Stimulated activated CD4-positive, alpha-beta T cell treated with anti-CD3 and anti-CD28 coated beads, Interleukin-2, amount 100 ng/mL, for 24 hours (primary cell): ENCODE data around the gene ATP2A2.
"Not testable (repeated sequence)": the region's sequence is repeated elsewhere in the genome, so short reads cannot be mapped to it uniquely, and the experiment has no call there.

Experiments used
- DNase-seq, 2 donors: peaks; one replicate each; pipeline ENCODE4 v3.0.0-alpha.2; 2020

ATP2A2 gene

DNA sequence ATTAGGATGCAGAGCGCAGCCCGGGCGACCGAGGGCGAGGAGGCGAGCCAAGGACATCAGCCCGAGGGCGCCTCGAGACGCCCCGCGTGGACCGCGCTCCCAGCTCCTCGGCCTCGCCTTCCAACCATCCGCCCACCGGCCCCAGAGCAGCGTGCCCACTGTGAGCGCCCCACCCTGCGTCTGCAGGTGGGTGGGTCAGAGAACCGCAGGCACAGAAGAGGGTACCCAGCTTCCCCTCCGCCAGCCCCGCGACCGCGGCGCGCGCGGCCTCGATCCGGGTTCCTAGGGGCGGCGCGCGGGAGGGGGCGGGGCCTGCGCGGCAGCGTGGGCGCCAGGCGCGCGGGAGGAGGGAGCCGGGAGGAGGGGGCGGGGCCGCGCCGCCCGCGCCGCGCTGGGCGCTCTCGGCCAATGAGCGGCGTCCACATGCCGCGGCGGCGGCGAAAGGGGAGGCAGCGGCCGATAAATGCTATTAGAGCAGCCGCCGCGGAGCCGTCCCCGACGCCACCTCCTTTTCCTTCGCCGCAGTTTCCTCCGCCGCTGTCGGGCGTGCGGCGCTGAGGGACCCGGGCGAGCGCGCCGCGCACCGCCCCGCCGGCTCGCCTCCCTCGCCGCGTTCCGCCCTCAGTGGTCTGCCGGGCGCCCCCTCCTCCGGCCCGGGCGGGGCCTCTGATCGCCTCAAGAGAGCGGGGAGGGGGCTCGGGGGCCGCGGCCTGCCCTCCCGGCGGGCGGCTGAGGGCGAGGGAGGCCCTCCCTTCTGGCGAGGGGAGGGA, at the start of gene ATP2A2:
Gene ATP2A2 (plus strand): TSS at position 469 of the 770 bp plus-strand sequence. CDS start 543 bp downstream, outside the sequence.
- peak; percentile 86 to 90 for DNase-seq

- no peak for DNase-seq
Measured at GRCh38 chr12:110233212-110233903, 47.7 kb upstream of the ATP2A2 start.

GRCh38 chr12:110234331-110234751, 46.7 kb upstream of the ATP2A2 start:
- no peak for DNase-seq

DNA sequence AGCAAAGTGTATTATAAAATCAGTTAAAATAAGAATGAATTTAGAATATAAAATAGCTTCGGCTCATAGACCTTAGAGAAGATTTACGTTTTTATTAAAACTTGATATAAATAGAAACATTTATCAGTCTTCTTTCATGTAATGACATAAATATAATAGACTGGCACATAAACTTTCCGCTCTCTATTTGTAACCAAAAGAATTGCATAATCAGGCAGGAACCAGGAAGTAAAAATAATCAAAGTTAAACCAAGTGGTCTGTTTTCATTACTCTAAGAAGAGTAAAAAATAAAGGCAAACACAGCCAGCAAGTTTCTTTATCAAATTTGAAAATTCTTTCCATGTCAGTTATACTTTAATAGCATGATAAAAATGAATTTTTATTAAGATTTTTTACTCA, 46.3 kb upstream of the ATP2A2 start:
- DNase-seq = no peak

DNA sequence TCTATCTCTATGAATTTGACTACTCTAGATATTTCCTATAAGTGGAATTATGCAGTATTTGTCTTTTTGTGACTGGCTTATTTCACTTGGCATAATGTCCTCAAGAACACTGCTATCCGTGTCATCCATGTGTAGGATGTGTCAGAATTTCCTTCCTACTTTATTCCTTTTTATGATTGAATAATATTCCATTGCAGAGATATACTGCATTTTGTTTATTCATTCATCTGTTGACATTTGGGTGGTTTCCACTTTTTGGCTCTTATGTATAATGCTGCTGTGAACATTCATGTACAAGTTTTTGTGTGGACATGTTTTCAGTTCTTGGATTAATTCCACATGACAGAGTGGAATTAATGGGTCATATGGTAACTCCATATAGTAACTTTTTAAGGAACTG, 45.7 kb upstream of the ATP2A2 start:
- no peak for DNase-seq

DNA sequence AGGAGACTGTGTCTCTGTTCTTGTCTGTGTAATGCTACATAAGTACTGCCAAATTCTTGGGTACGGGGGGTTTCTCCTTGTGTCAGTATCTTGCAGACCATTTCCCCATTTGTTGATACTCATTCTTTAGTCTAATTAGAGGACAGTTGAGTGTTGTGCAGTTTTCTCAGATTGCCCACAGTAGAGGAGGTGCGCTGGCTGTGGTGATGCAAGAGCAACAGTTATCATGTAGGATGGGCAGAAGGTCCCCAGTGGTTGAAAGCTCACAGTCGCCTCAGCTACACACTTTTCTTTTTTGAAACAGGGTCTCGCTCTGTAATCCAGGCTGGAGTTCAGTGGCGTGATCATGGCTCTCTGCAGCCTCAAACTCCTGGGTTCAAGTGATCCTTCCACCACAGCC, 37.8 kb upstream of the ATP2A2 start:
- DNase-seq = no peak

DNA sequence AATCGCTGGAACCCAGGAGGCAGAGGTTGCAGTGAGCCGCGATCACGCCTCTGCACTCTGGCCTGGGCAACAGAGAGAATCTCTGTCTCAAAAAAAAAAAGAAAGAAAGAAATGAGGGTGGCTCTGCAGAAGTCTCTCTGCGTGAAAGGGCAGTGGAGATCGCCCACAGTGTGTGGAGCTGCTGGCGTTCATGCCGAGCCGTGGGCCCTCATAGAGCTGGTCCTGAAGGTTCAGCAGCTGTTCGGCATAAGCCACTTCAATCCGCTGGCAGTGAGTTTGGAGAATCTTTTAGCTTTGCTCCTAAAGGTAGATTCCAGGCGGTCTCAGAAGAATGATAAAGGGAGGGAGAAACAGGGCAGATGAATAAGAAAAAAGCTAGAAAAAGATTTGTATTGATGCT, 36.7 kb upstream of the ATP2A2 start:
- DNase-seq = no peak

DNA sequence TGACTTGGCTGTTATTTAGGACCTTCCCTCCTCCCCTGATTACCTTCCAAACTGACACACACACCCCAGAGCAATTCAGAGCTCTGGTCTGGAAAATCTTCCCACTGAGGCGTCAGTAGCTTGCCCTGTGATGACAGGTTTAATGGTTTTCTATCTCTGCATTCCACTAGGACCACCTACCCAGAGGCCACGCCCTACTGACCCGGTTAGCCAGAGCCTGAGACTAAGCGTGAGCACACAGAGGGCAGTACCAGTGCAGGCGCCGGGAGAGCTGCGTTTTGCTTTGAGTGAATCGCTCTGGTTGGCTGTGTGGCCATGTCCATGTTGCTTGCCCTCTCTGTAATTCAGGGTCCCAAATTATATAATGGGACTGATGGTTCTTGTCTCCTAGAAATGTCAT, 36.2 kb upstream of the ATP2A2 start:
- DNase-seq = no peak

DNA sequence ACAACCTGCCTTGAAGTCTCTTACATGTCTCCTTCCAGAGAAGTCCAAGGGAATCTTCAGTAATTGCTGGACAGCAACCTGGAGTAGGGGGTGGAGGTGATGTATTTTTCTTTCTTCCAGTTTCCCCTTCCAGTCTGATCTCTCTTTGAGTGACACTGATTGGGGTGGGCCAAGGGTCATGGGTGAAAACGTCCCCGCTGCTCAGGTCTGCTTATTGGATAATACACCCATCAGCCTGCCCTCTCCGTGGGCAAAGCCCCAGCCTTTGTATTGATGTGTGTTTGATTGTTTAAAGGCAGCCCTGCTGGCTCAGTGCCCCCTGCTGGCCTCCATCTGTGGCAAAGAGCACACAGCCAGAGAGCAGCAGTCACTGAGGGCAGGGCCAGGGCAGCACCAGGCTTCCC, 35.7 kb upstream of the ATP2A2 start:
- DNase-seq = peak; percentile 51 to 62

DNA sequence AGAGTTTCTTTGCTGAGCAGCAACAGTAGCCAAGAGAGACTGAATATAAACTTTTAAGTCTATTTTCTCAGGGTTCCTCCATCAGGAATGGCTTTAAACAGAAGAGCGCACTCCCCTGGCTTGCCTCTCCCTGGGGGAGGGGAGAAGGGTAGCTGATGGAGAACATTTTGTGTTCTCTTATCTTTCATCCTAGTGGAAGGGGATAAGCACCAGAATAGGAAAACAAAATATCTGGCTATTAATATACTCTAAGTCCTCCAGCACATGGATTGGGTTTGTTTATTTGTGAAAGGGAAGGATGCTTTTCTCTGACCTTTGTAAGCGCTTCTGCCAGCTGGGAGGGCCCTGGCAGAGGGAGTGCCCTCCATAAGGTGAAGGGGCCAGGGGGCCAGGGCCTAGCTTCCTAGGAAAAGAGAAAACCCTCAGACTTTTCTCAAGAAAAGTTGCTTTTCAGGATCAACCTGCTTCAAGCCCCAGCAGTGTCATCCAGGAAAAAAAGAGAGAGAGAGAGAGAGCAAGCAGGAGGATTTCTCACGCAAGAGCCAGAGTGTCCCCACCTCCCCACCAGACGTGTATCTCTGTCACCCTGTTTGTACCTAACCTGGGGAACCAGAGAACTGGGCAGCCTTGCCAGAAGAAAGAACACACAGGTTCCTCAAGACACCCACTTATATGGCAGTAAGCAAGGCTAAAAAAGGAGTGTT, 34.3 kb upstream of the ATP2A2 start:
- no peak for DNase-seq

GRCh38 chr12:110247340-110248095, 33.5 kb upstream of the ATP2A2 start:
- no peak for DNase-seq

DNA sequence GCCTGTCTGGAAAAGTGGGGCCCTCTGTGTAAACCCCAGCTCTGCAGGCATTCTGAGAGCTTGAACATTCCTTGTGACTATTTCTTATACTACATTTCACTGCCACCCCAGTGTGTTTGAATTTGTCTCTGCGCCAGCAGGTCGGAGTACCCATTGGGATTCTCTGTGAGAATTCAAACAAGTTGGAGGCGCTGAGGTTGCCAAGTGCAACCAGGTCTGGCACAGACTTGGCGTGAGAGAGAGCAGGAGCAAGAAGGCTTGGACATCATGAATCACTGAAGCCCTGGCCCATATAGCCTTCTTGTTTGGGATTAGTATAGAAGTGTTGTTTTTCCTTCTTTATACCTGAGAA, 33.0 kb upstream of the ATP2A2 start:
- DNase-seq = no peak

- no peak for DNase-seq
Measured at GRCh38 chr12:110249105-110249504, 31.9 kb upstream of the ATP2A2 start.

- no peak for DNase-seq
Measured at GRCh38 chr12:110249716-110250225, 31.3 kb upstream of the ATP2A2 start.

- no peak for DNase-seq
Measured at GRCh38 chr12:110251381-110251780, 29.7 kb upstream of the ATP2A2 start.

DNA sequence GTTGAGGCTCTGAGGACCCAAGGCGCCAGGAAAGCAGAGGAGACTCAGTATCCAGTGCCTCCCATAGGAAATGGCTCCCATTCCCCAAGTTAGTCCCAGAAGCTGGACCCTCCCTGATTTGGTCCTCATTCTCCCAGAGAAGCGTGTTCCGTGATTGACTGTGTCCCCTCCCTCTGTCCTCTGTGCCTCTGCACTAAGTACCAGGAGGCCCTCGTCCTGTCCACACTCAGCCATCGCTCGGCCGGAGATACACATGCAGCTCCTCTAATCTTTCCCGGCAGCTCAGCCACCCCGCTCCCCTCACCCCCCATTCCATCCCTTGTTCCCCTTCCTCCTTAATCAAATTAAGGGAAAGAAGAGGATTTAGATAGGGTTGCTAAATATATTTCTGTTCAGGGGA, 28.3 kb upstream of the ATP2A2 start:
- DNase-seq = no peak

- DNase-seq = no peak
Measured at GRCh38 chr12:110253176-110253575, 27.9 kb upstream of the ATP2A2 start.

DNA sequence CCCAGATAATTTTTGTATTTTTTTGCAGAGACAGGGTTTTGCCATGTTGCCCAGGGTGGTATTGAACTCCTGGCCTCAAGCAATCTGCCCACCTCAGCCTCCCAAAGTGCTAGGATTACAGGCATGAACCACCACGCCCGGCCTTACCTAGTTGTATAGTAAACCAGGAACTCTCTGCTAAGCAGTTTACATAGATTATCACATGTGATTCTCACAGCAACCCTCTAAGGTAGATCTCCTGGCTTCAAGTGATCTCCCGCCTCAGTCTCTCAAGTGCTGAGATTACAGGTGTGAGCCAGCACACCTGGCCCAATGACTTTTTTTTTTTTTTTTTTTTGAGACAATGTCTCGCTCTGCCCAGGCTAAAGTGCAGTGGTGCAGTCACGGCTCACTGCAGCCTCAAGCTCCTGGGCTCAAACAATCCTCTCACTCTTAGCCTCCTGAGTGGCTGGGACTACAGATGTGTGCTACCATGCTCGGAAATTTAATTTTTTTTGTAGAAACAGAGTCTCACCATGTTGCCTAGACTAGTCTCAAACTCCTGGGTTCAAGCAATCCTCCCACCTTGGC, 26.0 kb upstream of the ATP2A2 start:
- DNase-seq = no peak

DNA sequence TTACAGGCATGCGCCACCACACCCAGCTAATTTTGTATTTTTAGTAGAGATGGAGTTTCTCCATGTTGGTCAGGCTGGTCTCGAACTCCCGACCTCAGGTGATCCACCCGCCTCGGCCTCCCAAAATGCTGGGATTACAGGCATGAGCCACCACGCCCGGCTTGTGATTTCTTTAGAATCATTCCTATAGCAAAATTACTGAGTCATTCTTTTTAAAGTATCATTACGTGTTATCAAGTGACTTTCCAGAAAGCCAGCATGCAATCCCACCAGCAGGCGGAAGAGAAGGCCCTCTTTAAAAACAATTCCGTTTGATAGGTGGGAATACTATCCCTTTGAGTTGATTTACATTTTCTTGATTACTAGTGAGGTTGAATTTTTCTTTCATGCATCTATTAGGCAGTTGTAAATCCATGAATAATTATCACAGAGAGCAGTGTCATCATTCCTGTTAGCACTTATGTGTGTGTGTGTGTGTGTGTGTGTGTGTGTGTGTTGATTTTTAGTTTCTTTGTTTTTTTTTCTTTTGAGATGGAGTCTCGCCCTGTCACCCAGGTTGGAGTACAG, 25.1 kb upstream of the ATP2A2 start:
- not testable (repeated sequence) for DNase-seq

DNA sequence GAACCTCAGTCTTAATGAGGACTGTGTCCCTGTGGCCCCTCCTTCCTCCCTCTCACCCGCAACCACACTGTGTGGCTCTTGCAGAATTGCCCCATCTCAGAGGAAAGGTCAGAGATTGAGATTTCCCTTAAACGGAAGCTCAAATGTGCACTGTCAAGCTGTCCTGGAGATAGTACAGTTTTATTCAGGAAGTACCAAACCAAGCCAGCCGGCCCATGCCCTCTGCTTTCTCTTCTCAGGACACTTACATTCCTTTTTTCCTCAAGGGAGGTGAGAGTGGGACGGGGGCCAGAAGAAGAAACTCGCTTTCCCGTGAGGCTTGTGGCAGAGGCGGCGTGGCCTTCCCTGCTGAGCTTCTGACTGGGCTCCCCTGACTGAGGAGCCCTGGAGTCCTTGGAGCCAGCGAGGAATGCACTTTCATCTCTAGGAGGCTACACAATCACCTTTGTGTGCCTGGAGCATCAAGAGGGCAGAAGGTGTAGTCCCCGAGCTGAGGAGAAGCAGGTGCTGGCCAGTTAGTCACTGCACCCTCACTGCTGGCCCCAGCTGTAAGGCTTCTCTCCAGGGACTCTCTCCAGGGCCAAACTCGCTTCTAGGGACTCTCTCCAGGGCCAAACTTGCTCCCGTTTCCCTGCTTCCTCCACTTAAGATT, 24.1 kb upstream of the ATP2A2 start:
- no peak for DNase-seq

- DNase-seq = no peak
Measured at GRCh38 chr12:110258466-110258865, 22.6 kb upstream of the ATP2A2 start.
